ENCODE measurements around the gene PPL. TPM values are rescaled to one million over a fixed set of nuclear protein-coding genes. Genes with fewer than 3 reads are reported as not detected.
A peak's percentile ranks its signal among the peaks of the same experiment; 100 is the strongest.

The PPL gene
- total RNA-seq, 4 donors from 2014 or later = 304 to 377 (median 350) TPM

DNA sequence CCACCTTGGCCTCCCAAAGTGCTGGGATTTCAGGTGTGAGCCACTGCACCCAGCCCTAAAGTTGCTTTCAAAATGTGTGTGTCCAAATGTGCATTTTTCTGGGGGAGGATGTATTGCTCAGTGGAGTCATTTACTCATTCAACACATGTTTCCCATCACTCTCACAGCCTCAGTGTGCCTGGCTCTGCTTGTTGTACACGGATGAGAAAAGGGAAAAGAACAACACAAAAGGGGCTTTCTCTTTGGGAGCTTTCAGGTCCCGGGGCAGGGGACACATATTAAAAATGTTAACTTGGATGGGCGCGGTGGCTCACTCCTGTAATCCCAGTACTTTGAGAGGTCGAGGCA is 1.7 kb upstream of the PPL start:
- DNase-seq (ENCODE audit: low spot score in 2 of 2) = no peak
- Histone ChIP-seq H3K36me3 (no peaks in the 10 kb centered on the region), H3K27ac (peak overlapping the region; percentile 87), H3K27me3 (no peaks in the 10 kb centered on the region), H3K4me3 (no peak overlapping the region), H3K9me3 (no peaks in the 10 kb centered on the region), H3K4me1 (peaks cover 61% of the 10 kb centered on the region)
- WGBS = 72% methylated on average over 5 of the region's 5 CpGs
- no peak for TF ChIP-seq POLR2A (IDR thresholded peaks at IDR 0.05)
- TF ChIP-seq, protein P1, sequence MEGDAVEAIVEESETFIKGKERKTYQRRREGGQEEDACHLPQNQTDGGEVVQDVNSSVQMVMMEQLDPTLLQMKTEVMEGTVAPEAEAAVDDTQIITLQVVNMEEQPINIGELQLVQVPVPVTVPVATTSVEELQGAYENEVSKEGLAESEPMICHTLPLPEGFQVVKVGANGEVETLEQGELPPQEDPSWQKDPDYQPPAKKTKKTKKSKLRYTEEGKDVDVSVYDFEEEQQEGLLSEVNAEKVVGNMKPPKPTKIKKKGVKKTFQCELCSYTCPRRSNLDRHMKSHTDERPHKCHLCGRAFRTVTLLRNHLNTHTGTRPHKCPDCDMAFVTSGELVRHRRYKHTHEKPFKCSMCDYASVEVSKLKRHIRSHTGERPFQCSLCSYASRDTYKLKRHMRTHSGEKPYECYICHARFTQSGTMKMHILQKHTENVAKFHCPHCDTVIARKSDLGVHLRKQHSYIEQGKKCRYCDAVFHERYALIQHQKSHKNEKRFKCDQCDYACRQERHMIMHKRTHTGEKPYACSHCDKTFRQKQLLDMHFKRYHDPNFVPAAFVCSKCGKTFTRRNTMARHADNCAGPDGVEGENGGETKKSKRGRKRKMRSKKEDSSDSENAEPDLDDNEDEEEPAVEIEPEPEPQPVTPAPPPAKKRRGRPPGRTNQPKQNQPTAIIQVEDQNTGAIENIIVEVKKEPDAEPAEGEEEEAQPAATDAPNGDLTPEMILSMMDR (IDR thresholded peaks at IDR 0.05) = no peak
- no peak for TF ChIP-seq EP300 (IDR thresholded peaks at IDR 0.05)
- TF ChIP-seq POLR2AphosphoS5 (IDR thresholded peaks at IDR 0.05) = no peak

DNA sequence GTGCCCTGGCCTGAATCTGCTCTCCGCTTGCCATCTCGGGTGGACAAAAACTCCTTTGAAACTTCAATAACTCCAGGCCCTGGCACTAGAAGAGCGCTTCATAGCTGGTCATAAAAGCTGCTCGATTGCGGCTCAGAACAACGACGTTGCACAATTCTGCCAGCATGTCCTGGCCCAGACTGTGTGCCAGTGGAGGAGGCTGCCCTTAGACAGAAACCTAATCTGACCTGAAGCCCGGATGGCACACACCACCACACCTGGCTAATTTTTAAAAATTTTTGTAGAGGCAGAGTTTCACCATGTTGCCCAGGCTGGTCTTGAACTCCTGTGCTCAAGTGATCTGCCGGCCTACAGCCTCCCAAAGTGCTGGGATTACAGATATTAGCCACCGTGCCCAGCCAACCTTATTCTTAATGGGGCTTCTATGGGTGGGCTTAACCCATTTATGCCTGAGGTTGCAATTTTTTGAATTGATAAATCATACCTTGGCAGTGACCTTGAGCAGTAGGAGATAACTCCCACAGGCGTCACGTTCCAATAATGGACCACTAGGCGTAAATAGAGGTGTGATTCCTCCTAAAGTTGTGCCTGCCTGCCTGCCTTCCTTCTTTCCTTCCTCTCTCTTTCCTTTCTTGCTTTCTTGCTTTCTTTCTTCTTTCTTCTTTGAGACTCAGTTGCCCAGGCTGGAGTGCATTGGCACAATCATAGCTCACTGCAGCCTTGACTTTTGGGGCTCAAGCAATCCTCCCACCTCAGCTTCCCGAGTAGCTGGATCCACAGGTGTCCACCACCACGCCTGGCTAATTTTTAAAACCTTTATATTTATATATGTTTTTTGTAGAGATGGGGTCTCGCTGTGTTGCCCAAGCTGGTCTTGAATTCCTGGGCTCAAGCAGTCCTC is 1.1 kb upstream of the PPL start:
- peak overlapping the region; percentile 87 for H3K27ac ChIP-seq
- H3K36me3 ChIP-seq = no peaks in the 10 kb centered on the region
- H3K4me3 ChIP-seq = peak overlapping the region; percentile 68
- peaks cover 61% of the 10 kb centered on the region for H3K4me1 ChIP-seq
- no peak for DNase-seq (ENCODE audit: low spot score in 2 of 2)
- 60% methylated on average over 15 of the region's 16 CpGs for WGBS
- no peak for TF ChIP-seq EP300 (IDR thresholded peaks at IDR 0.05)
- TF ChIP-seq, protein P1 (IDR thresholded peaks at IDR 0.05) = no peak
- no peak for TF ChIP-seq POLR2A (IDR thresholded peaks at IDR 0.05)
- TF ChIP-seq POLR2AphosphoS5 (IDR thresholded peaks at IDR 0.05) = no peak
- no peaks in the 10 kb centered on the region for H3K9me3 ChIP-seq
- no peaks in the 10 kb centered on the region for H3K27me3 ChIP-seq

DNA sequence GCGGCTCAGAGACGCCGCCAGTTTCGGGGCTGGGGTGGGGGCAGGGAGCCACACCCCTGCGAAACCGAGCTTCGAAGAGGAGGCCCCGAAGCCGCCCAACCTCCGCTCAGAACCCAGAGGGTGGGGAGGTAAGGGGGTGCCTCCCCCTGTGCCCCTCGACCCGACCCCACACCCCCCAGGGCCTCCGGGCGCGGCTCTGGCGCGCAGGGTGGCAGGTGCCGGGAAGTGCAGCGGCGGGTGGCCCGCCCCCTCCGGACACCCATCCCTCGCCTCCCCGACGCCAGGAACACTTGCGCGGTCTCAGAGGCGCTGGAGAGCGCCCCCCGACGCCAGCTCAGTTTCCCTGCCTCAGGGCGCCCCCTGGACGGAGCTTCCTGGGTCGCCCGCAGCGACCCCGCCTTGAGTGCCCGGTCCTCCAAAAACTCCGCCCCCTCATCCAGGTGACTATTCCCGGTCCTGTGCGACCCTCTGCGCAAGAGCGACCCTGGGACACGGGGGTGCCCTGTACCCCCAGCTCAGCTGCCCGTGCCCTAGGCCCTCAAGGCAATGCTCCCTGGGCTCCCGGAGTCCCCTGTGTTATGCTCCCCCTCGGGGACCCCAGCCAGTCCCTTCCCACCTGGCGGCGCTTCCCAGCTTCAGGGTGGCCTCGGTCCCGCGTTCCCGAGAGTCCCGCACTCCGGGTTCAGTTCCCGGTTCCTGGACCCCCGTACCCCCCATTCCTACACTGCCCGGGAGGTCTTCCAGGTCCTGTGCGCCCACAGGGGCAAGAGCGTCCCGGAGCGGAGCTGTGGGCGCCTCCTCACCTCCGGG is 562 bp downstream of the PPL start:
- Histone ChIP-seq H3K27me3 (no peaks in the 10 kb centered on the region), H3K27ac (peak overlapping the region; percentile 87), H3K4me3 (peak overlapping the region; percentile 68), H3K4me1 (peaks cover 66% of the 10 kb centered on the region), H3K36me3 (peaks cover 2% of the 10 kb centered on the region), H3K9me3 (no peaks in the 10 kb centered on the region)
- WGBS = 0% methylated on average over 1 of the region's 64 CpGs
- TF ChIP-seq, protein P1 (IDR thresholded peaks at IDR 0.05) = peak in 1 of 2 donors; percentile 35
- TF ChIP-seq POLR2AphosphoS5 (IDR thresholded peaks at IDR 0.05) = no peak
- no peak for DNase-seq (ENCODE audit: low spot score in 2 of 2)

DNA sequence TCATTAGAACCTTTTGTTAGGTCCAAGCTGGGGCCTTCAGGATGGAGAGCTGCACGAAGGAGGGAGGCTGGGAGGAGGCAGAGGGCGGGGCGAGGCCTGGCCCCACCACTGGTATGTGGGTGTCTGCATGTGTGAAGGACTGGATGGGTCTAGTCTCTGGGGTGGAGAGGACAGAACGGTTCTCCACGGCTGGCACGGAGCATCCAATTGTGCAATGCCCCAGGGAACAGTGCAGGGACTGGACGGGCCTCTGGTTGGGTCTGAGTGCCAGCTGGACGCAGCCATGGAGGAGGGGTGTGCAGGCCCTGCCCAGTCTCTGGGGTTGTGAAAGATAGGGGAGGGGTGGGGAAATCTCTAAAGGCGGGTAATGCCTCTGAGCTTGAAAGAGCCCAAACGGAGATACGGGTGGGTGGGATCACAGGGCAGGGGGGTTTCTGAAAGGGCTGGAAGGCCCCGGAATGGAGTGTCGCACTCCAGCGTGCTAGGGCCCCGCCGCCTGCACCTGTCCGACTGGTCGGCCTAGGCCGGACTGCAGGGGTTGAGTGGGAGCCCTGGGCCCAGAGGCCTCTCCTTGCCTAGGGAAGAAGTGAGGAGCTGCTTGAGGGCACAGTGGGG is 1.6 kb downstream of the PPL start:
- peak overlapping the region; percentile 87 for H3K27ac ChIP-seq
- WGBS = 42% methylated on average over 18 of the region's 19 CpGs
- peak overlapping the region; percentile 68 for H3K4me3 ChIP-seq
- H3K9me3 ChIP-seq = no peaks in the 10 kb centered on the region
- H3K36me3 ChIP-seq = peaks cover 9% of the 10 kb centered on the region
- TF ChIP-seq EP300 (IDR thresholded peaks at IDR 0.05) = no peak
- peak in 2 of 3 donors; percentile 91 to 99 for TF ChIP-seq POLR2AphosphoS5 (IDR thresholded peaks at IDR 0.05)
- no peaks in the 10 kb centered on the region for H3K27me3 ChIP-seq
- H3K4me1 ChIP-seq = peaks cover 68% of the 10 kb centered on the region
- DNase-seq (ENCODE audit: low spot score in 2 of 2) = peak; percentile 97

DNA sequence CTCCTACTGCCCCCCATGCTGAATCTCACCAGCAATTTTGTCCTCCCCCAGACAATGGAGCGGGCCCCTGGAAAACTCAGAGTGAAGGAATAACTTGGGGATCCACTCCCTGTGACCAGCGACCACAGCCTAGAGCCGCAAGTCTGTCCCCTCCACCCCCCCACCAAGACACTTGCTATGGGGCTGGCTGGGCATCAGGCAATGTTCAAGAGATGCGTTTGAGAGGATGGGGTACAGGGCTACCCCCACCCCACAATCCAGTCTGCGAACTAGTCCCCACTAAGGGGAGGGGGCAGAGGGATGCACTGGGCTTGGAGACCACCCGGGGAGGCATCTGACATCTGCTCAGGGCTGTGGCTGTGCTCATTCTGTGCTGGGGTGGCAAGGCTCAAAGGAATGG is 2.4 kb downstream of the PPL start:
- Histone ChIP-seq H3K27me3 (no peaks in the 10 kb centered on the region), H3K4me1 (peaks cover 66% of the 10 kb centered on the region), H3K9me3 (no peaks in the 10 kb centered on the region), H3K36me3 (peaks cover 16% of the 10 kb centered on the region), H3K4me3 (peak overlapping the region; percentile 68), H3K27ac (peak overlapping the region; percentile 87)
- no peak for DNase-seq (ENCODE audit: low spot score in 2 of 2)
- 82% methylated on average over 4 of the region's 6 CpGs for WGBS
- no peak for TF ChIP-seq POLR2AphosphoS5 (IDR thresholded peaks at IDR 0.05)
- no peak for TF ChIP-seq EP300 (IDR thresholded peaks at IDR 0.05)
- TF ChIP-seq, protein P1 (IDR thresholded peaks at IDR 0.05) = no peak
- no peak for TF ChIP-seq POLR2A (IDR thresholded peaks at IDR 0.05)

All from suprapubic skin (tissue), 4 donors.